Activated CD4-positive, alpha-beta T cell treated with anti-CD3 and anti-CD28 coated beads, Interleukin-2, amount 50 U/mL, for 1 hour (primary cell): Measurements from ENCODE around the gene ZNF200.
"Not testable (repeated sequence)": the region's sequence is repeated elsewhere in the genome, so short reads cannot be mapped to it uniquely, and the experiment has no call there.

ENCODE experiments used
- DNase-seq: peaks from one replicate; pipeline ENCODE4 v3.0.0-alpha.2; 2020

Gene ZNF200

GRCh38 chr16:3252967-3253366, 18.0 kb upstream of the ZNF200 start:
- DNase-seq: no peak

GRCh38 chr16:3249451-3249850, 14.5 kb upstream of the ZNF200 start:
- no peak for DNase-seq

- DNase-seq: no peak
These were observed 14.1 kb upstream of the ZNF200 start for GRCh38 chr16:3249020-3249419.

- no peak for DNase-seq
These were observed 13.6 kb upstream of the ZNF200 start for GRCh38 chr16:3248596-3248995.

- no peak for DNase-seq
These were observed 11.9 kb upstream of the ZNF200 start for GRCh38 chr16:3246876-3247275.

- DNase-seq: no peak
These were observed 11.0 kb upstream of the ZNF200 start for GRCh38 chr16:3246002-3246401.

- no peak for DNase-seq
These were observed 8.9 kb upstream of the ZNF200 start for GRCh38 chr16:3243882-3244281.

GRCh38 chr16:3242709-3243108, 7.8 kb upstream of the ZNF200 start:
- DNase-seq: no peak

- DNase-seq: no peak
These were observed 6.8 kb upstream of the ZNF200 start for GRCh38 chr16:3241761-3242160.

- peak; percentile 50 for DNase-seq
These were observed 1.1 kb upstream of the ZNF200 start for GRCh38 chr16:3235856-3236669.

- DNase-seq: no peak
These were observed 458 bp downstream of the ZNF200 start for GRCh38 chr16:3234543-3234856.

- DNase-seq: no peak
These were observed 10.9 kb downstream of the ZNF200 start for GRCh38 chr16:3223913-3224515.

GRCh38 chr16:3220839-3221238, 14.1 kb downstream of the ZNF200 start:
- DNase-seq: no peak

GRCh38 chr16:3216263-3216640, 18.7 kb downstream of the ZNF200 start:
- no peak for DNase-seq

GRCh38 chr16:3215601-3216262, 19.2 kb downstream of the ZNF200 start:
- no peak for DNase-seq

GRCh38 chr16:3214904-3215600, 19.9 kb downstream of the ZNF200 start:
- no peak for DNase-seq

- no peak for DNase-seq
These were observed 22.4 kb downstream of the ZNF200 start for GRCh38 chr16:3212567-3212966.

- DNase-seq: no peak
These were observed 23.0 kb downstream of the ZNF200 start for GRCh38 chr16:3212006-3212405.

GRCh38 chr16:3207086-3207953, 27.6 kb downstream of the ZNF200 start:
- no peak for DNase-seq

GRCh38 chr16:3205939-3206338, 29.0 kb downstream of the ZNF200 start:
- not testable (repeated sequence) for DNase-seq

GRCh38 chr16:3202903-3203539, 31.9 kb downstream of the ZNF200 start:
- no peak for DNase-seq
